Kidney (tissue), 14 donors: ENCODE measurements around the gene NFKBIB. TPM values are rescaled to one million over a fixed set of nuclear protein-coding genes. Genes with fewer than 3 reads are reported as not detected.
A peak's percentile ranks its signal among the peaks of the same experiment; 100 is the strongest.

ENCODE experiments used
- DNase-seq, 5 donors: peaks; one replicate each; pipeline ENCODE4 v3.0.0-alpha.2; 2013 to 2020
- FAIRE-seq: peaks from 2 replicates; lab custom pipeline; 2012; peaks lifted over from hg19 to GRCh38; lab: Jason Lieb, UNC
- H3K27ac ChIP-seq, 2 donors: one replicate each; pipeline ENCODE4 v1.7.0; 2013; ENCODE audit warnings: low read depth in 2 of 2, low read length in 2 of 2, inconsistent platforms in 1 of 2
- H3K27me3 ChIP-seq: one replicate; pipeline ENCODE4 v1.7.1; 2013; ENCODE audit warnings: low read length, inconsistent platforms; ENCODE audit not compliant: control insufficient read depth, insufficient read depth
- H3K36me3 ChIP-seq, 3 donors: one replicate each; pipeline versions ENCODE4 v1.7.0 to v1.7.1; 2013; ENCODE audit warnings: low read length in 3 of 3, control low read depth in 1 of 3, inconsistent platforms in 1 of 3; ENCODE audit not compliant: insufficient read depth in 3 of 3, control insufficient read depth in 2 of 3
- H3K4me1 ChIP-seq, 3 donors: one replicate each; pipeline versions ENCODE4 v1.7.0 to v1.7.1; 2013; ENCODE audit warnings: low read length in 3 of 3, inconsistent platforms in 1 of 3, low read depth in 1 of 3; ENCODE audit not compliant: control insufficient read depth in 2 of 3, insufficient read depth in 2 of 3
- H3K4me3 ChIP-seq, 3 donors: one replicate each; pipeline versions ENCODE4 v1.7.0 to v1.8.1; 2013; ENCODE audit warnings: low read length in 3 of 3, control low read depth in 1 of 3, inconsistent platforms in 1 of 3
- H3K9ac ChIP-seq, 3 donors: one replicate each; pipeline versions ENCODE4 v1.7.0 to v1.7.1; 2013; ENCODE audit warnings: low read length in 3 of 3, control low read depth in 1 of 3, inconsistent platforms in 1 of 3
- H3K9me3 ChIP-seq, 3 donors: one replicate each; pipeline versions ENCODE4 v1.7.0 to v1.7.1; 2013; ENCODE audit warnings: low read length in 3 of 3, control low read depth in 1 of 3, inconsistent platforms in 1 of 3; ENCODE audit not compliant: control insufficient read depth in 2 of 3, insufficient read depth in 1 of 3
- CTCF ChIP-seq: IDR thresholded peaks from 3 replicates; pipeline ENCODE4 v1.5.1; 2012; ENCODE audit warnings: mild to moderate bottlenecking, moderate library complexity, borderline replicate concordance; ENCODE audit not compliant: insufficient read depth; ENCODE audit errors: extremely low read depth
- intact Hi-C: fragments of 100-400 bp; cut with DNase I; formaldehyde crosslinking; loops from one replicate; pipeline ENCODE4 v1.11.1; 2022
- polyA plus RNA-seq: library from polyadenylated mRNA; stranded (reverse); fragments of 350-450 nt; fragmentation: Illumina TruSeq; extraction: RNeasy Lipid Tissue Mini Kit (QIAGEN cat#74804); gene quantifications from one replicate; pipeline ENCODE4 v1.2.3, GENCODE V29; 2014; ENCODE audit warnings: low read depth, low replicate concordance; ENCODE audit not compliant: insufficient read depth
- total RNA-seq: library from RNA; stranded (reverse); fragmentation: NEBNext Ultra II Directional; extraction: Animal tissue kit (Norgen Biotek cat#: 25700); gene quantifications from one replicate; pipeline ENCODE4 v1.2.1, GENCODE V29; 2021
- donor health status: control.
- donor health status: control.
- donor health status: control.
- donor health status: control.
- donor health status: control.
- donor health status: DM: yes; HTN: yes; CAD: no.
- donor health status: Normal renal cell carcinoma (clear cell type).

The NFKBIB gene
- total and polyA plus RNA-seq, 2 donors from 2014 or later: 23.2 to 37.6 TPM

GRCh38 chr19:38912600-38913514 is 13.1 kb downstream of the NFKBIB start:
- Histone ChIP-seq H3K27me3 (peaks cover 2% of the 10 kb centered on the region), H3K4me1 (no peaks in the 10 kb centered on the region), H3K9me3 (no peaks in the 10 kb centered on the region), H3K27ac (no peak overlapping the region), H3K36me3 (peaks cover 0 to 1% (median 0%) of the 10 kb centered on the region in 3 donors), H3K4me3 (no peak overlapping the region), H3K9ac (no peak overlapping the region)
- intact Hi-C loops: no loop called here
- no peak for TF ChIP-seq CTCF
- FAIRE-seq (no peak), DNase-seq (peak in 1 of 5 donors; percentile 63)

- Histone ChIP-seq H3K9ac (no peak overlapping the region), H3K4me3 (no peak overlapping the region), H3K27ac (no peak overlapping the region), H3K36me3 (no peaks in the 10 kb centered on the region), H3K4me1 (no peaks in the 10 kb centered on the region), H3K9me3 (no peaks in the 10 kb centered on the region), H3K27me3 (peaks cover 2% of the 10 kb centered on the region)
- FAIRE-seq (no peak), DNase-seq (peak in 1 of 5 donors; percentile 39)
- intact Hi-C loops: no loop called here
- no peak for TF ChIP-seq CTCF
These were observed 14.2 kb downstream of the NFKBIB start for GRCh38 chr19:38913958-38914357.

GRCh38 chr19:38915329-38916321 is 15.9 kb downstream of the NFKBIB start:
- peaks cover 2% of the 10 kb centered on the region for H3K27me3 ChIP-seq
- FAIRE-seq: no peak
- no peaks in the 10 kb centered on the region for H3K9me3 ChIP-seq
- H3K27ac ChIP-seq: no peak overlapping the region
- TF ChIP-seq CTCF: no peak
- H3K4me3 ChIP-seq: no peak overlapping the region
- H3K36me3 ChIP-seq: no peaks in the 10 kb centered on the region
- DNase-seq: peak in 1 of 5 donors; percentile 64
- intact Hi-C loops: no loop called here
- no peaks in the 10 kb centered on the region for H3K4me1 ChIP-seq
- no peak overlapping the region for H3K9ac ChIP-seq
